SH-SY5Y (cell line): ENCODE measurements around the gene NABP2.

ENCODE experiments used
- GATA2 ChIP-seq: IDR thresholded peaks from 2 replicates; pipeline ENCODE4 v1.6.1; 2011; ENCODE audit warnings: mild to moderate bottlenecking, low read depth, low read length
- GATA3 ChIP-seq: IDR thresholded peaks from 2 replicates; pipeline ENCODE4 v1.6.1; 2011; ENCODE audit warnings: low read depth, mild to moderate bottlenecking, low read length, moderate library complexity

GRCh38 chr12:56193025-56193578 lies 31.0 kb upstream of the NABP2 start:
- TF ChIP-seq GATA2 (no peak), GATA3 (no peak)
